ENCODE measurements around the gene HIRA. TPM values are rescaled to one million over a fixed set of nuclear protein-coding genes. Genes with fewer than 3 reads are reported as not detected.

The HIRA gene
- total RNA-seq, 2 donors from 2014 or later = 15.3 to 21.8 TPM

DNA sequence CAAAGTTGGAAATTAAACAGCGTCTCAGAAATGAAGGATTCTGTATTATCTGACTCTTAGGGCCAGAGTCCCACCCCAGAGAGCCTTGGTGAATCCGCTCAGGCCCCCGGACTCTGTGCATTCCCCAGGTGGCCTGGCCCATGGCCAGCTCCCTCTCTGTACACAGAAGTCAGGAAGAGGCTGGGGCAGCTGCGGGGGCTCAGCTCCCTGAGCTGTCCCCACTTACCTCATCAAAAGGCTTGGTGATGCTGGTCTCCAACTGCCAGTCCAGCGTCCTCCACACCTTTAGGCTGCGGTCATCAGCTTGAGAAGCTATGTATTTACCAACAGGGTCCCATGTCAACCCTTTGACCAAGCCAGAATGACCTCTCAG lies 35.0 kb downstream of the HIRA start:
- no peak overlapping the region for H3K27ac ChIP-seq
- no peaks in the 10 kb centered on the region for H3K27me3 ChIP-seq (replicated peaks; ENCODE audit: insufficient read depth)
- no peak overlapping the region for H3K4me3 ChIP-seq
- WGBS = 73% methylated on average over 6 of the region's 6 CpGs
- intact Hi-C loops (cut with DNase I) = no loop called here
- no peaks in the 10 kb centered on the region for H3K9me3 ChIP-seq
- TF ChIP-seq POLR2A (IDR thresholded peaks at IDR 0.05) (no peak), POLR2AphosphoS5 (IDR thresholded peaks at IDR 0.05) (no peak)
- TF ChIP-seq, protein P1, sequence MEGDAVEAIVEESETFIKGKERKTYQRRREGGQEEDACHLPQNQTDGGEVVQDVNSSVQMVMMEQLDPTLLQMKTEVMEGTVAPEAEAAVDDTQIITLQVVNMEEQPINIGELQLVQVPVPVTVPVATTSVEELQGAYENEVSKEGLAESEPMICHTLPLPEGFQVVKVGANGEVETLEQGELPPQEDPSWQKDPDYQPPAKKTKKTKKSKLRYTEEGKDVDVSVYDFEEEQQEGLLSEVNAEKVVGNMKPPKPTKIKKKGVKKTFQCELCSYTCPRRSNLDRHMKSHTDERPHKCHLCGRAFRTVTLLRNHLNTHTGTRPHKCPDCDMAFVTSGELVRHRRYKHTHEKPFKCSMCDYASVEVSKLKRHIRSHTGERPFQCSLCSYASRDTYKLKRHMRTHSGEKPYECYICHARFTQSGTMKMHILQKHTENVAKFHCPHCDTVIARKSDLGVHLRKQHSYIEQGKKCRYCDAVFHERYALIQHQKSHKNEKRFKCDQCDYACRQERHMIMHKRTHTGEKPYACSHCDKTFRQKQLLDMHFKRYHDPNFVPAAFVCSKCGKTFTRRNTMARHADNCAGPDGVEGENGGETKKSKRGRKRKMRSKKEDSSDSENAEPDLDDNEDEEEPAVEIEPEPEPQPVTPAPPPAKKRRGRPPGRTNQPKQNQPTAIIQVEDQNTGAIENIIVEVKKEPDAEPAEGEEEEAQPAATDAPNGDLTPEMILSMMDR (IDR thresholded peaks at IDR 0.05) = no peak
- no peaks in the 10 kb centered on the region for H3K4me1 ChIP-seq (replicated peaks)
- DNase-seq (ENCODE audit: low spot score) = no peak
- peaks cover 0 to 11% of the 10 kb centered on the region in 2 donors for H3K36me3 ChIP-seq

DNA sequence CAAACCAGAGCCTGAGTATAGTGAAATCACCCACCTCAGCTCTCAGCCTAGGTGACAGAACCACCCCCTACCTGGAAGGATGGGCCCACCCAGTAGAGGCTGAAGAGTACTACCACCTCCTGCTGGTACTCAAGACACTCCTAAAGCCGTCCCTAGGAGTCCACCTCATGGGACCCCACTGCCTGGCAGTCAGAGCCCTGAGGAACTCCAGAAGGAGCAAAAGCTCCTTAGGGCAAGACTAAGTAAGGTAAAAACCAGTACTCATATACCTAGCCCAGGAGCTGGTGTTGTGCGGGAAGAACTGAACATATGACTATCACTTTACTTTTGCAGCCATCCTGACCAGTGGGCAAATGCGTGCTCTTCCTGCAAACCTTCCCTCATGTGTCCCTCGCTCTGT lies 36.3 kb downstream of the HIRA start:
- TF ChIP-seq, protein P1 (IDR thresholded peaks at IDR 0.05) = no peak
- no peak for TF ChIP-seq POLR2AphosphoS5 (IDR thresholded peaks at IDR 0.05)
- TF ChIP-seq POLR2A (IDR thresholded peaks at IDR 0.05) = no peak
- Histone ChIP-seq H3K36me3 (peaks cover 0 to 11% of the 10 kb centered on the region in 2 donors), H3K4me1 (replicated peaks) (no peaks in the 10 kb centered on the region), H3K9me3 (no peaks in the 10 kb centered on the region), H3K27ac (no peak overlapping the region), H3K4me3 (no peak overlapping the region), H3K27me3 (replicated peaks; ENCODE audit: insufficient read depth) (no peaks in the 10 kb centered on the region)
- no peak for DNase-seq (ENCODE audit: low spot score)
- 96% methylated on average over 4 of the region's 4 CpGs for WGBS
- intact Hi-C loops (cut with DNase I) = no loop called here

DNA sequence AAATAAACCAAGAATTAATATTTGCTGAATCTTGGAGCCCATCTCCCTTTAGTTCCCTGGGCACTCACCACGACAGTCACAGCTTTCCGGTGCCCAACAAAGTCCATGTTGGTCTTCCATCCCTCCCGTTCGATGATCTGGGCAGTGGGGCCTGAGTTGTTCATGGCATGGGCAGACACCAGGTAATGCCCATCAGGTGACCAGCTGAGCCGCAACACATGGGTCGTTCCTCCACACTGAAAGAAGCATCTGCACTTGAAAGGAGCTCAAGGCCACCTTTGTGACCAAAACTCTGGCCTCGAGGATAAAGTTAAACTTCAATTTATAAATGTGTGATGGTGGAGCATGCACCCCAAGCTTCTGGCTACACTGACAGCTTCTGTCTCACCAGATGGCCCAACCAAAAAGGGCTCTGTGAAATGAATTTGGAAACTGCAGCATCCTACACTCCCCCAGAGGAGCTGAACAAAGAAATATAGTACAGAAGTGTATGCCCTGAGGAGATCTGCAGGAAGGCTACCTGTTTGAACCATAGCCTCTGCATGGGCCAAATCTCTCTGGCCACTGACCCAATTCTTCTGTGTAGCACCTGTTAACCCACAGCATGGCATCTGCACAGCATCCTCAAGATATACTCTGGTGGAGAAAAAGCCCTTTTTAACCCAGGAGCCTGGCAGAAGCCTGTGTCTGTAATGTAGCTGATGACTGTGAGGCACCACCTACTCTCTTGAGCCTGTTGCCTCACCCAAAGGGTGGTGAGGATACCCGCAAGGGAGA lies 37.1 kb downstream of the HIRA start:
- intact Hi-C loops (cut with DNase I) = no loop called here
- TF ChIP-seq POLR2AphosphoS5 (IDR thresholded peaks at IDR 0.05) = no peak
- TF ChIP-seq, protein P1 (IDR thresholded peaks at IDR 0.05) = no peak
- no peak for TF ChIP-seq POLR2A (IDR thresholded peaks at IDR 0.05)
- no peak for DNase-seq (ENCODE audit: low spot score)
- Histone ChIP-seq H3K36me3 (peaks cover 0 to 11% of the 10 kb centered on the region in 2 donors), H3K27me3 (replicated peaks; ENCODE audit: insufficient read depth) (no peaks in the 10 kb centered on the region), H3K27ac (no peak overlapping the region), H3K4me3 (no peak overlapping the region), H3K4me1 (replicated peaks) (no peaks in the 10 kb centered on the region), H3K9me3 (no peaks in the 10 kb centered on the region)
- WGBS = 87% methylated on average over 8 of the region's 8 CpGs

DNA sequence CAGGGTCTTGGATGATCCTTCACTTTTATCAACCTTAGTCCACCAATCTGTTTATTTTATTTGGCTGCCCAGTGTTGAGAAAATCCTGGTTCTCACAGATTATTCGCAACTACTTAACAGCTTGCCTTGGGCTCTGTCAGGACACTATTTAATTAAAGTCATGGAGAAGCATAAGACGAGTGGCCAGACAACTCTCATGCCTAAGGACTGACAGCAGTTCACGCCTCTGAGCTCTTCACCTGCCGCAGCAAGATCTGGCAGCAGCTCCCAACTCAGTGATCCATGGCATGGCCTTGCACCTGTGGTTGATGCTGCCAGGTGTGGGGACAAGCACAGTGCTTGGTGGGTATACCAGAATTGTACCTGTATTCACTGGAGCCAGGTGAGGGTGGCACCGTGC lies 37.8 kb downstream of the HIRA start:
- intact Hi-C loops (cut with DNase I) = no loop called here
- no peaks in the 10 kb centered on the region for H3K4me1 ChIP-seq (replicated peaks)
- no peak overlapping the region for H3K4me3 ChIP-seq
- H3K27me3 ChIP-seq (replicated peaks; ENCODE audit: insufficient read depth) = no peaks in the 10 kb centered on the region
- DNase-seq (ENCODE audit: low spot score) = no peak
- 81% methylated on average over 5 of the region's 5 CpGs for WGBS
- no peak for TF ChIP-seq POLR2AphosphoS5 (IDR thresholded peaks at IDR 0.05)
- TF ChIP-seq POLR2A (IDR thresholded peaks at IDR 0.05) = no peak
- TF ChIP-seq, protein P1 (IDR thresholded peaks at IDR 0.05) = no peak
- H3K36me3 ChIP-seq = peaks cover 0 to 11% of the 10 kb centered on the region in 2 donors
- H3K9me3 ChIP-seq = no peaks in the 10 kb centered on the region
- H3K27ac ChIP-seq = no peak overlapping the region

DNA sequence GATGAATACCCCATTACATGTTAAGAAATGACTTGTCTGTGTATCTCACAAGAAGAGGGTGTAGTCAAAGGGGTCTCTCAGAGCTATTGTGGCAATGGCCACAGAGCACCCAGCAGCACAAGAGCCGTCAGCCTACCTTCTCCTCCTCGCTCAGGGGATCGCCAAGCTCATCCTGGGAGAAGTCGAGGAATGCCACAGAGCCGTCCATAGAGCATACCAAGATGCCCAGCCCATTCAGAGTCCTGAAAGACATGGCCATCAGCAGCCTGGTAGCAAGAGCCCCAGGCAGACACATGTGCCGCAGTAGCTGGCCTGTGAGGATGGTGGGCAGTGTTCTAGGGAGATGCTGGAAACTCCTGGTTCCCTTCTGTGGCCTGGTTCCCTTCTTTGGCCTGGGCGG lies 44.0 kb downstream of the HIRA start:
- intact Hi-C loops (cut with DNase I) = no loop called here
- Histone ChIP-seq H3K4me1 (replicated peaks) (no peaks in the 10 kb centered on the region), H3K36me3 (peaks cover 0 to 2% of the 10 kb centered on the region in 2 donors), H3K27ac (no peak overlapping the region), H3K9me3 (no peaks in the 10 kb centered on the region), H3K4me3 (no peak overlapping the region), H3K27me3 (replicated peaks; ENCODE audit: insufficient read depth) (no peaks in the 10 kb centered on the region)
- TF ChIP-seq, protein P1 (IDR thresholded peaks at IDR 0.05) = no peak
- no peak for TF ChIP-seq POLR2AphosphoS5 (IDR thresholded peaks at IDR 0.05)
- TF ChIP-seq POLR2A (IDR thresholded peaks at IDR 0.05) = no peak
- DNase-seq (ENCODE audit: low spot score) = no peak
- 94% methylated on average over 7 of the region's 7 CpGs for WGBS

Measured in prostate gland (tissue), 2 donors.